Astrocyte of the cerebellum (primary cell): ENCODE data around the gene SIT1.

Experiments
- DNase-seq: peaks from one replicate; pipeline ENCODE4 v3.0.0-alpha.2; 2011; ENCODE audit warnings: low read depth
- H3K4me3 ChIP-seq: 2 replicates; pipeline ENCODE4 v1.5.1; 2011; ENCODE audit warnings: mild to moderate bottlenecking, low read depth, low read length, moderate library complexity
- CTCF ChIP-seq: IDR thresholded peaks from 2 replicates; pipeline ENCODE4 v1.5.1; 2012; ENCODE audit warnings: low read length, low read depth, moderate library complexity, mild to moderate bottlenecking; ENCODE audit errors: missing control alignments
- in situ Hi-C: cut with HindIII; loops from 2 replicates; pipeline ENCODE4 v1.10.0; 2017; ENCODE audit warnings: low sequenced_read_pairs

The SIT1 gene

GRCh38 chr9:35682520-35683315 lies 32.0 kb upstream of the SIT1 start:
- H3K4me3 ChIP-seq, result no peak overlapping the region
- DNase-seq, result no peak
- TF ChIP-seq CTCF, result no peak
- in situ Hi-C loops, result no loop called here

- in situ Hi-C loops, result no loop called here
- no peak for TF ChIP-seq CTCF
- no peak overlapping the region for H3K4me3 ChIP-seq
- no peak for DNase-seq
Measured at GRCh38 chr9:35682051-35682450, 31.3 kb upstream of the SIT1 start.

GRCh38 chr9:35681341-35682002 lies 30.7 kb upstream of the SIT1 start:
- no peak overlapping the region for H3K4me3 ChIP-seq
- in situ Hi-C loops, result no loop called here
- no peak for DNase-seq
- no peak for TF ChIP-seq CTCF

GRCh38 chr9:35680331-35681105 lies 29.8 kb upstream of the SIT1 start:
- DNase-seq, result no peak
- no peak for TF ChIP-seq CTCF
- H3K4me3 ChIP-seq, result no peak overlapping the region
- in situ Hi-C loops, result no loop called here

GRCh38 chr9:35679766-35680330 lies 29.1 kb upstream of the SIT1 start:
- in situ Hi-C loops, result loop anchor here (5.0 to 10.0 kb wide), 2 partner anchors 32 to 75 kb away; partner anchors contain the start of gene TESK1
- H3K4me3 ChIP-seq, result no peak overlapping the region
- no peak for TF ChIP-seq CTCF
- DNase-seq, result no peak

GRCh38 chr9:35679091-35679490 lies 28.4 kb upstream of the SIT1 start:
- no peak overlapping the region for H3K4me3 ChIP-seq
- in situ Hi-C loops, result loop anchor here (5.0 to 10.0 kb wide), 2 partner anchors 33 to 74 kb away; partner anchors contain the start of gene TESK1
- no peak for DNase-seq
- TF ChIP-seq CTCF, result no peak
